Activated T-cell treated with anti-CD3 and anti-CD28 coated beads for 4 hours (primary cell): ENCODE data around the gene TLE1.

Experiments
- DNase-seq: peaks from one replicate; pipeline ENCODE4 v3.0.0-alpha.2; 2020

TLE1 gene

DNA sequence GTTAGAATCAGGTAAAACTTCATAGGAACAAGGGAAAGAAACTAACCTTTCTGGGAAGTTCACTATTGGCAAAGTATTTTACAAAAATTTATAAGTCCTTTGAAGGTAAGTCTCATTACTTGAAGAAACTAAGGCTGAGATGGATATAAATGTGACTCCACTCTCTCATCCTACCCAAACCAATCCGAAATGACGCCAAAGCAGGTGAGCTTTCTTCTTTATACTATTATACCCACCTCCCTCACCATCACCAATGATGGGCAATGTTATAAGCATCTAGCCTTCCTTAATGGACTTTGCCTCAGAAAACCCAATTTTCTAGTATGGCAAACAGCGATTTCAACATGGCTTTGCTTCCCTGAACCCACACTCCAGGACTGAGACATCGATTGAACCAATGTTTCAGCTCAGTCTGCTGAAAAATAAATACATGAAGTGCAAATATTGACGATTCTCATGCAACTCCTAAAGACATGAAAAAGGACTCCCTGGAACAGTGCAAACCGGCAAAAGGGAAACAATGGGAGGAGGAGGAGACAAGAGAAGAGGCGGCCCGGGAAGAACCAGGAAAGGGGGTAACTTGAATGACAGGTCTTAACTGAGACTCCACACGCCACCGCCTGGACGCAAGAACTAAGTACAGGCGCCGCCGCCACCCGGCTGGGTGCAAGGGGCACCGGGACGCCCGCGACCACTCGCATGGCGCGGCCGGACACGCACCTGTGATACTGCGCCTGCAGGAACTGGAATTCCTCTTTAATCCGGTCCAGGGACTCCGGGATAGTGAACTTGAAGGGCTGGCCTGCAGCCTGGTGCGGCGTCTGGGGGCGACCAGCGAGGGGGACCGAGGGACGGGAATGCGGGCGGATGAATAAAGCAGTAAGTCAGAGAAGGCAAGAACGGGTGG lies 2.5 kb downstream of the TLE1 start:
- no peak for DNase-seq

DNA sequence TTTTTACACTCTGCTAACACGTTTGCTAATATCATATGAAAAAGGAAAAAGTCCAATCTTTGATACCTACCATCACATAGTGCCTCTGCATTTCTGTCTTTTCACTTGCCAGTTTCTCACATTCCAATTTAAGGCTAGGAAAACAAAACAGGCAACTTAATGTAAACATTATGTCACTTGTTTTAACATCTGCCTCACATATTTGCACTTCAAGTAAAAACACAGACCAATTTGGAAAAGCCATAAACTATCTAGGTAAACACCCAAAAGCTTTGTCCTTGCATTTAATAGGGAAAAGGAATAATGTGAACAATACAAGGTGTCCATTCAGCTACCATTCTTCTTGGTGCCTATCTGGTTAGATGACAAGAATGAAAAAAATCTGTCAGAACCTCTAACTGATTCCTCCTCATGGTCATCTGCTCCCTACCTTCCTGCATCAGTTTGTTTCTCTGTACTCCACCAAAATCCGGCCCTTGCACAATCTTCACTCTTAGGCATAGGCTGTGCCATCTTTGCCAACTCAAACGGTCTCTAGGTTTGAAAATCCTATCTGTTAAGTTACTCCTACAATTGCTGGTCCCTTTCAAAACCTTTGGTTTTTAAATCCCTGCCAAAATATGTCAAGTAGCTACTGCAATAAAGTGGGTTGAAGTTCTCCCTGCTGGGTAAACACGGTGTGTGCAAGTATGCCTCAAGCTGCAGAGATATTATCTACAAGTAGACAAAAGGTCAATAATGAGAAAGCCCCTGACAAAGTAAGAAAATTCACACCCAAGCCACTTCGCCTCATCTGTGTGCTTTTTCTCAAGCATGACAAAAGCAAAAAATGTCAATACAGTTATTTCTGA lies 3.4 kb downstream of the TLE1 start:
- no peak for DNase-seq

DNA sequence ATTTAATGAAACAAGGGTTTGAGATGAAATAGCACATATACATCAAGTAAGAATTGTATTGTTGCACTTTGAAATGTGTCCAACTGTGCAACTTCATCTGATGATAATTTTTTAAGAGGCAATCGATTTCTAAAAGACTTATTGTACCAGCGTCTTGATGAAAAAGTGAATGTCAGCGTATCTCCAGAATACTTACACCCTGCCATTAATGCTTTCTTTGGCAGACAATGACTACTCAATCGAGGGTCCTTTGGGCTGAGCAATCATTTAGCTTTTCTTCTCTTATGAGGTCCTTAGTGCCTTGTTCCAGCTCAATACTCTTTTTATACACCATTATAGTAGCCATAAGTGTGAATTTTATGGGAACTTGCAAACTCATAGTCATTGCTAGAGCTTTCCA lies 4.7 kb downstream of the TLE1 start:
- DNase-seq, result no peak

DNA sequence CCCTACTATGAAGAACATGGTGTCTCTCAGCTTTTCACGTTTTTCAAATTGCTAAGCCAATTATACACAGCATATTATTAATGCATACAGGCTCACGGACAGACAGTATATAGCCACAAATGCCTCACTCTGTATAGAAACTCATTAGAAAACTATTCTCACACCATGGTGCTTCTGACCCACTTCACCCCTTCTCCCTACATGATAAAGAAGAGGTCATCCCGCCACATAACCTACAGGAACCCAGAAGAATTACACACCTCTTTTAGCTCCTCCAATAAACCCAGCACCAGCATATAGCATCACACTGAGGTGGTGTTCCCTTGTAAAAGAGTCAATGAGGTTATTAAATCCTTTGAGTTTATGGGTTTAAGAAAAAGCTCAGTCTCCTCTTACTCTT lies 5.6 kb downstream of the TLE1 start:
- no peak for DNase-seq

DNA sequence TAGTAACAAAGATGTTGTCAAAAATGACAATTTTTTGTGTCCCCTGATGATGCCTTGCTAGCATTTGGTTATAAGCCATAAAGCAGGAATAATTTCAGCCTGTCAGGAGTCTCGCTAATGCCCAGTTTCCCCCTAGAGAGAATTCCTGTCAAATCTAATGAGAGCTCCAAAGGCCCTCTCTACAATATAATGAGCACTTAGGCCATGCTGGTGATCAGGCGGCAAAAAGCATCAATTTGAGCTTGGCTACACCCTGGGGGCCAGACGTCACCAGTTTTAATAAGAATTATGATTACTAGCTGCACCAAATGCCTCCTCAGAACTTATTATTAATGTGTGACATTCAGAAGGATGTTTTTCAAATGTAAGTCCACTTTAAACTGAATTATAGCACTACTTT lies 6.1 kb downstream of the TLE1 start:
- DNase-seq, result no peak

DNA sequence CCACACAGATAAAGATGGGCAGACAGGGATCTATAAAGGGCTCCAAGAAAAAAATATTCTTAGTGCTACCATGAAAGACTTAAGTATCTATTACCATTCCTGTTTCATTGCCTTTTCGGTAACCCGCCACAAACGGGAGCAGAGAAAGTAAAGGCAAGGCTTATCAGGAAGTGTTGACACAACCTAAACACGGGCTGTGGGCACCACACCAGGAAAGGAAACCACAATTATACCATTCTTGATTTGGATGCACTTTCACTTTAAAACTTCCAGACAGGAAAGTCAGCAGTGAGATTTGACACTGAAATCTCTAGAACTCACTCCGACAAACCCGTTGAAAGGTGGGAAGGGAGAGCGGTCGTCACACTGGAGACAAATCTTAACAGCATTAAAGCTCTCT lies 6.5 kb downstream of the TLE1 start:
- DNase-seq, result no peak

DNA sequence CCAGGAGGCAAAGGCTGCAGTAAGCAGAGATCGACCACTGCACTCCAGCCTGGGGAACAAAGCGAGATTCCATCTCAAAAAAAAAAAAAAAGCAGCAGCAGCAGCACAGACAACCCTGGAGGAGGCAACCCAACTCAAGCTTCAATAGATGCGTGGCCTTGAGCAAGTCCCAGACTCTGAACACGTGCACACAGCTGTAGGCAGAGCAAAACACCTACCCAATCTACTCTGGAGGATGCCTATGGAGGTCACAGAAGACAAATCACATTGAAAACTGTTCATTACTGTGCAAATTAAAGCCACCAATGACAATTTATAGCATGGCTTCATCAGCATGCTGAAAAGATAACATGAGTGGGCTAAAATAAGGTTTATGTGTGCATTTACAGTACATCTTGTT lies 7.2 kb downstream of the TLE1 start:
- no peak for DNase-seq

DNA sequence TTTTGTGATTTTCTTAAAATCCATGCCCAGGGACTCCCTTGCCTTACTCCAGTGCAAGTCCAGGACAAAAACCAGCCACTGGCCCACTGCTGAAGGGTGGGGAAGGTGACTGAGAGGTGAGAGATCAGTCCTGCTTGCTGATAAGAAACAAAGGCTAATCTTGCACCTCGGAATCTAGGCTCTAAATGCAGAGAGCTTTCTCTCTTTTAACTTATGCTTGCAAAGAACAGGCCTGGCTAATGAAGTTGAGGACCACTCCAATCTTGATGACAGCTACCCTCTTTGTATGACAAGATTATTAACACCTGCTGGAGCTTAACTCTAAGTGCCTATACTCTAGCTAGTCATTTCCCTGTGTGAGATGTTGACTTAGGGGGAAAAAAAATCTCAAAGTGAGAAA lies 8.8 kb downstream of the TLE1 start:
- DNase-seq, result no peak

DNA sequence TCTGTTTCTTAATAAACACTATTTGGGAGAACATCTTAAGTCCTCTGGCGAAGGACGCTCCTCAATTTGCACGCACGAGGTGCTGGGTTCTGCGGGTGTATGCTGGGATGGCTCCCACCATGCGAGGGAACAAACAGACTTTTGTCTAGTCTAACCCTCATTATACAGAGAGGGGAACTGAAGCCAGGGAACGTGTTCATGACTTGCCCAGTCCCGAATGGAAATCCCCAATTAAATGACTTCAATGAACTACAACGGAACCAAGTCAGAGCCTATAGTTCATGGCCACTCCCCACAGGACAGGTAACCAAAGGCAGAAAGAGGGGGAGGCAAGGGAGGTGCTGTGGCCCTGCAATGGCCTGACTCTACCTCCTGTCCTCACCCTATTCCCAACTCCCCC lies 9.3 kb downstream of the TLE1 start:
- DNase-seq, result no peak

DNA sequence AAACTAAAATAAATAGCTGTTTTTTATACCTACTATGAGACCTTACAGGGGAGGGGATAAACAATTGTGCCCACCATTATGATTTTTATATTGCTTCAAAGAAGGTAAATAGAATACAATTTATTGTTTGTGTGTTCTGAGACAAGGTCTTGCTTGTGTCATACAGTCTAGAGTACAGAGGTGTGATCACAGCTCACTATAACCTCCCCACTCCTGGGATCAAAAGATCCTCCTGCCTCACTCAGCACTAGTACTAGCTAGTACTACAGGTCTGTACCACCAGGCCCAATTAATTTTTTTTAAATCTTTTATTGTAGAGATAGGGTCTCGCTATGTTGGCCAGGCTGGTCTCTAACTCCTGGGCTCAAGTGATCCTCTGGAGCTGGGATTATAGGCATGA lies 11.3 kb downstream of the TLE1 start:
- DNase-seq, result no peak

DNA sequence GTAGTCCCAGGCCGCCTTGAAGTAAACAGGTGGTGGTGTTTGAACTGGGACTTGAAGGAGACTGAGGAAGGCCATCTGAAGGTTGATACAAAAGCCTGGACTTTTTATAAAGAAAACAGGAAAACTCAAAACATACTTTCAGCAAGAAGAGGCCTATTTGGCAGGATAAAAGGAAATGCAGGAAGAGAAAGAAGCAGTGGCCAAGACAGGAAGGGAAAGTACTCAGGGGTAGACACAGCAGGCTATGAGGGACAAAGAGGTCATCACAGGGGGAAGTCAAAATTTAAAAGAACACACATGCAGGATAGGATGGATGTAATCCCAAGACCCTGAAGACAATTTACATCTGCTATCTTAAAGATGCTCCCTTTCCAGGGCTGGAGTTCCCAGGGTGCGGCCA lies 13.0 kb downstream of the TLE1 start:
- no peak for DNase-seq

DNA sequence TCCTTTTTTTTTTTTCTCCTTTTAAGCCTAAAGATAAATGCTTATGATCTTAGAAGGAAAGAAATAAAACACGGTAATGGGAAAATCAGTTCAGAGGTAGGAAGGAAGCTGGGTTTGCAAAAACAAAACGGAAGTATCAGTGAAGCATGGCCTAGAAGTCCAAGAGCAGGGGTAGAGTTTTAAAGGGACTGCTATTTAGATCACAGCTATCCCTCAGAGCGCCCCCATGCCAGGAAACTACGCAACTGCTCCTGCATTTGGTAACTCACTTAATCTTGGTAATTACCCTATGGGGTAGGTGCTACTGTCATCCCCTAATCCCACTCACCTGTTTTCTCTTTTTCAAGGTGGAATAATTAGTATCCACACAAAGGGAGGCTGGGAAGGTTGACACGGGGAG lies 16.0 kb downstream of the TLE1 start:
- no peak for DNase-seq

DNA sequence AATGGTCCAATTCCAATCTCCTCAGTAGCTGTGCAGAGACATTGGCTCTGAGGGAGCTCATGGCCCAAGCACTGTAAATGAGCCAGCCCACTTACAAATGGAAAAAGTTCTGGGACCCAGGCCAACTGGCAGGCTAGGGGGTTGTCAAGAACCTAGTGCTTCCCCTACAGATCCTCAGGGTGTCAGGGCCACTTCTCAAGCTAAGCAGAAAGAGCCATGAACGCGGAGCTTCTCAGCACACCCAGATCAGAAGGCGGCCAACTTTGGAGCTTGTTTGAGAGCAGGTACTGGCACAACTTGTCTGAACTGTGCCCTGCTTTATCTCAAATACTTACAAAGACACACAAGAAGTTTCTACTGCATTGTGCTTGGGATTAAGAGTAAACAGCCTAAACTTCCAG lies 17.5 kb downstream of the TLE1 start:
- DNase-seq, result no peak

DNA sequence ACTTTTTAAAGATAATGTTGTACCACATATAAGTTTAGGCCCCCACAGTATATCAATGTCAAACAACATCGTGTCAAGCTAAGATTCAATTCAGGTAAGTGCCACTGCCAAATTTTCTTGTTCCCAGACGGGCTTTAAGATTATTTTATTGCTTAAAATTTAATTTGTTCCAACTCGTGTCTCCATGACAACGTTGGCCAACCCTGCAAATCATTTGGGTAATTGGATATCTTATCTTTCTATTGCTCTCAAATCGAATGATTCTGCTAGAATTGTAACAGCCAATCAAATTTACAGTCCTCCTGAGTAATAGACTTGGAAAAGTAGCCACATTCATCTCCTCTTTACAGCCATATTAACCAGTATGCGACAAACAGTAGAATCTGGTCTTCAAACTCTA lies 19.5 kb downstream of the TLE1 start:
- no peak for DNase-seq

DNA sequence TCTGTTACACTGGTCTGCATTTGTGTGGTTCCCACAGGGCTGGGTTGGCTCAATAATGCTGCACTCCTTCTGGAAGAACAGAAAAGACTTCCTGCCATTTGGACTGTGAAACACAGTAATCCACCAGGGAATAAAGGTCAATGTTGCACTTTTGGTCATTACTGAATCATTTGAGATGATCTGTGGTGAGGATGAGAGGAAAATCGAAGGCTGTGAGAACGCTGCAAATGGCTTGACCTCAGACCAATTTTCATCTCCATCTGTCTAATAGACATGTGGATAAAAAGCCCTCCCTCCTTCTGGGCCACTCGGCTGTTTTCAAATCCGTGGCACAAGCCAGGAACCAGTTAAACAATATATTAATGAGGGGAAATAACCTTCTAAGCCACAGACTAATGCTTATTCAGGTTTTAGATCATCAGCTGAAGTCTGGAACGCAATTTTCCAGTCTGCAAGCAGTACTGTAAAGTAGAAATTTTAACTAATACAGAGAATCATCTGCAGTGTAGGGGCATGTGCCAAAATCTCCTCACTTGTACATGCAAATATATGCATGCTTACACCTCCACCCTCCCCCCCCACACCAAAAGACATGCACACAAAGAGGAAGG lies 20.2 kb downstream of the TLE1 start:
- DNase-seq, result no peak

DNA sequence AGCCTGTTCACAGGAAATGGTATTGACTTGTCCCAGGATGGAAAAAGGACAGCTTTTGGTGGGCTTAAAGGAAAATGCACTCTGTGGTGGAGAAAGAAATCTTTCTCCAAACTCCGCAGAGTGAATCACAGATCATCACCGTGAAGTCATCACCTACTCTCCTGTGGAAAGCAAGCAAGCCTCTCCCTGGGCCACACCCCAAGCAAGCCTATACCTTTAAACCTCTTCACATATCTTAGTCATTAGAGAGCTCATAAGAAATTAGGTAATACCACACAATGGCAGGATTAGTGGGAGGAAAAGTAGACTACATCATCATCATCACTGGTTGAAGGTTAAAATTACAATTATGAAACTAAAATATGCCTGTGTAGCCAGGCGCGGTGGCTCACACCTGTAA lies 23.2 kb downstream of the TLE1 start:
- no peak for DNase-seq

DNA sequence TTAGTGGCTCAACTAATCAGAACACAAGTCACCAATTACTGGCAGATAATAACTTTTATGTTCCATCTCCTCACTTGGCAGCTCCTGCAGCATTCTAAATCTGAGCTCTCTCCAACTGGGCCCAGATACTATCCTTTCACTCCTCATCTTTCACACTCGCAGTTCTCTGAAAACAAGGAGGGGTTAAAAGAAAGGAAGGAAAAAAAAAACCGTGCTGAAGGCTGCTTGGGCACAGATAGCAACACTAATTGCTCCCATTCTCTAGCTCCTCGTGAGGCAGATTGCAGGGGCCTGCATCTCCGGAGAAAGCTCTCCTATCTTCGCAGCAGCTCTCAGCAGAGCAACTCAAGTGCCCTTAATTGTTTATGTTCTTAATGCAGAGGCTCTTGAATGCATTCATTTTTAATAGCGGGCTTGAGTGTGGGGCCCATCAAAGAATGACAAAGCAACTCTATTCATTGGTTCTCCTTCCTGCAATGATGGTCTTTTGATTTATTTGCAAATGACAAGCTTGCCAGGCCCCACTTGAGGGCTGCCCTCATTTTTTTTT lies 23.9 kb downstream of the TLE1 start:
- DNase-seq, result no peak

DNA sequence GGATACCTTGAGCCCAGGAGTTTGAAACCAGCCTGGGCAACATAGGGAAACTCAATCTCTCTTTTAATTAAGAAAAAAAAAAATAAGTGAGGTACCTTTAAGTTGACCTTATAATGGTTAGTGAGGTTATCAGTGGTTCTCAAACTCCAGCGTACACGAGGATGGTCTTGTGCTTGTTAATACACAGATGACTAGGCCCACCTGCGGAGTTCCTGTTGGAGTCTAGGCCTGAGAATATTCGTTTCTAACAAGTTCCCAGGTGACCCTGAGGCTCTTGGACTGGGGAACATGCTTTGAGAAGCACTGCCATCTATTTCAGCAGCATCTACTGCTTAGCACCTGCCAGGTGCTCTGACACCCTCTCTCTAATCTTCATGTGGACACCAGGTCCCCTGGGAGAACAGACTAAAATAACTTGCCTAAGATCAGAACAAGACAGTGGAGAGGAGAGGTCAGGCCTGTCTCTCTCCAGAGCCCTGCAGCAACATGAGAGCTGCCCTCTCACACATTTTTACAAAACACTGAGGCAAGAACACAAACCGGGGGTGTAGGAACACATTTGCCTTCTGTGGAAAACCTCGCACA lies 24.6 kb downstream of the TLE1 start:
- no peak for DNase-seq

DNA sequence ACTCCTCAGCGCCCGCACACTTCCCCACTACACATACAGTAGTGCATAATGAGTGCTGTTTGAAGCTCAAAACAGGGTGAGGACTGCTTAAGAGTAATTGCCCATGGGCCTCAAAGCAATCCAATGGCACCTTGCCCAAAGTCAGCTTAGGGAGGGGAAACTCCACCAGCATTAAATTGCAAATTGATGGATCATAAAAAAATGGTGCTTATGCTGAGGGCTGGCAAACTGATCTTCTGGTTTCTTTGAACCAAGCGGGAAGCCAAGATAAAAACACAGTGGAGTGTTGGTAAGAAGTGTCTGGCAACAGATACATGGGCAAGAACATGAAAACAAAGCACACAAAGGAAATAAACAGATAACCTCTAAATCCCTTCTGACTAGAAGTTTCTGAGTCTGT lies 28.0 kb downstream of the TLE1 start:
- DNase-seq, result no peak

DNA sequence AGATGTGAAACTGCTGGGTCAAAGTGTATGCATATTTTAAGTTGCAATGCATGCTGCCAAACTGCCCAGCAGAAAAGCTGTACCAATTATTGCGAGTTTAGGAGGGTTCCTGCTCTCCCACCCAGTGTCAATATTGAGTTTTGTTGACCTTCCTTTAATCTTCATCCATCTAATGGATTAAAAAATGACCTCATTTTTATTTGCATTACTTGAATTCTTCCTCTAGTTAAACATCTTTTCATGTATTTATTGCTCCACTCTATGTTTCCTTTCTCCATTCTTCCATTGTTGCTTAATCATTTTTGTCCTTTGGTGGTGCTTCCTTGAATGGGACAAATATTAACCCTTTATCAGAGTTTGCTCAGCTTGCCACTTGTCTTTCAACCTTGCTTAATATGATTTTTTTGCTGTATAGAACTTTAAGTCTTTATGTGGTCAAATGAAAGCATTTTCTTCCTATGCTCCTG lies 32.4 kb downstream of the TLE1 start:
- DNase-seq, result no peak

DNA sequence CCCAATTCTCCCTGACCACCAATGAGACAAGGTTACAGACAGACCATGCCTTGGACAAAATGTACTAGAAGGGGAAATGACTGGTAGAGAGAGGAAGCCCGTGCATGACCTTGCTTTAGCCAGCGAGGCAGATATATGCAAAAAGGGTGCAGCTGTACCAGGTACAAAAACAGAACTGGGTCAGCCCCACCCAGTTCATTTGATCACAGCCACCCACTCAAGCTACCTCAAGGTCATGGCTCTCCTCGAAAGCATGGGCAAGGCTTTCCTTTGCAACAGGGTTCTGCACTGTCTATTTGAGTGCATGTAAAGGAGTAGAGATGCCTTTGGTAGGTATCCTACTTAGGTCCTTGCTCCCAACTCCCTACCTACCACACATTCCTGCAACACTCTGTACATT lies 33.3 kb downstream of the TLE1 start:
- no peak for DNase-seq

DNA sequence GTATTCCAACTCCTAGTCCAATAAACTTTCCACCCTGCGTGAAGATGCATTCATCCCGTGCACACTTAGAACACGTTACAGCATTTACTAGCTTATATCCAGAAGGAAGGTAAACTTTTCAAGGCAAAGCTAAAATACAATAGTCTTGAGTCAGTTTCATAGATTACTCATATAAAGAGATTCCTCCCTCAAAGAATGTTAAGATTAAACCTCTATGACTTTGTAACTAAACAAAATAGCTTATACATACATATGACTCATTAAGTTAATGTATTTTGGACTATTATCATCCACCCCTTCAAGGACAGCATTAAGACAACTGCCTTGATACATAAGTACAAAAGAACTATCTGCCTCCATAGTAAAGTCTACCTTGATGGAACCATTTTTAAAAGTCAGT lies 36.1 kb downstream of the TLE1 start:
- no peak for DNase-seq

DNA sequence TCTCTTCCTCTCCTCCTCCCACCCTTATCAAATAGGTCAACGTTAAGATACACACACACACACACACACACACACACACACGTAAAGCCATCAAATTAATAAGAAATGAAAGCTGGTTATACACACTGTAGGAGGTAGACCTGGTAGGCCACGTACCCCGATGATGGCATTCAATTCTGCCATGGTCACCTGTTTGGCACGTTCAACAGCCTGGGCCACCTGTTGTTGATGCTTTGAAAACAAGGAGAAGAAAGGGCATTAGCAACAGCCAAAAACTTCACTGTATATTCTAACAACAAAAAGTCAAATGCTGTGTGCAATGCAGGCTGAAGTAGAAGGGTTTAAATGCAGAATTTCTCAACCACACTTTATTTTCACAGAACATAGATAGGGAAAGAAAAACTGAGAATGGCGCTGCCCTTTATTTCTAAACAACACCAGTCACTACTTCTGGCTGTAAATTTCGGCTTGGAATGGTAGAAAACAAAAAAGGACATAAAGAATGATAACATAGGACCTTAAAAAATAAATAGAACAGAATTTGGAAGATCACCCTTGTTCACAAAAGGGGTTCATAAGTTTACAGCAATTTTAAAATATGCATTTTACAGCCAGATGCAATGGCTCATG lies 37.2 kb downstream of the TLE1 start:
- DNase-seq, result no peak
